Measurements from ENCODE around the gene PMEPA1. TPM values are rescaled to one million over a fixed set of nuclear protein-coding genes. Genes with fewer than 3 reads are reported as not detected.
A peak's percentile ranks its signal among the peaks of the same experiment; 100 is the strongest.

PMEPA1 gene
- total and polyA plus RNA-seq, 10 of the 15 experiments (the other 5 are each of a cell fraction or from before 2014, with no cell fraction given): 0.02 to 0.10 (median 0.04) TPM; not detected in 3

DNA sequence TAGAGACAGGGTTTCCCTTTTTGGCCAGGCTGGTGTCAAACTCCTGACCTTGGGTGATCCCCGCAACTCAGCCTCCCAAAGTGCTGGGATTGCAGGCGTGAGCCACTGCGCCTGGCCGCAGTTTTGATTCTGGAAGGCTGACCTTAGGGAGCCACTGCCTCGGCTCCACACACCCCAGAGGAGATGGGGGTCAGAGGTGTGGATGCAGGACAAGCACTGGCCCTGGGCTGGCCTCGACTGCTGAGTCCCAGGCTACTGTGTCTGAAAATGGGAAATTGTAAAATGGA lies 91.1 kb downstream of the PMEPA1 start (continued):
- TF ChIP-seq BHLHE40 (IDR thresholded peaks at IDR 0.05; ENCODE audit: borderline replicate concordance in 1 of 2, low read depth in 2 of 2, low read length in 1 of 2) (no peak), EP300 (IDR thresholded peaks at IDR 0.05; ENCODE audit: borderline replicate concordance in 1 of 2, control insufficient read depth in 1 of 2, low read depth in 2 of 2, low read length in 2 of 2) (no peak), TCF7 (IDR thresholded peaks at IDR 0.05; ENCODE audit: borderline replicate concordance) (no peak), FOXK2 (IDR thresholded peaks at IDR 0.05) (no peak)
- TF ChIP-seq, protein P1, sequence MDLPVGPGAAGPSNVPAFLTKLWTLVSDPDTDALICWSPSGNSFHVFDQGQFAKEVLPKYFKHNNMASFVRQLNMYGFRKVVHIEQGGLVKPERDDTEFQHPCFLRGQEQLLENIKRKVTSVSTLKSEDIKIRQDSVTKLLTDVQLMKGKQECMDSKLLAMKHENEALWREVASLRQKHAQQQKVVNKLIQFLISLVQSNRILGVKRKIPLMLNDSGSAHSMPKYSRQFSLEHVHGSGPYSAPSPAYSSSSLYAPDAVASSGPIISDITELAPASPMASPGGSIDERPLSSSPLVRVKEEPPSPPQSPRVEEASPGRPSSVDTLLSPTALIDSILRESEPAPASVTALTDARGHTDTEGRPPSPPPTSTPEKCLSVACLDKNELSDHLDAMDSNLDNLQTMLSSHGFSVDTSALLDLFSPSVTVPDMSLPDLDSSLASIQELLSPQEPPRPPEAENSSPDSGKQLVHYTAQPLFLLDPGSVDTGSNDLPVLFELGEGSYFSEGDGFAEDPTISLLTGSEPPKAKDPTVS (IDR thresholded peaks at IDR 0.05; ENCODE audit: low read depth, low read length): no peak

DNA sequence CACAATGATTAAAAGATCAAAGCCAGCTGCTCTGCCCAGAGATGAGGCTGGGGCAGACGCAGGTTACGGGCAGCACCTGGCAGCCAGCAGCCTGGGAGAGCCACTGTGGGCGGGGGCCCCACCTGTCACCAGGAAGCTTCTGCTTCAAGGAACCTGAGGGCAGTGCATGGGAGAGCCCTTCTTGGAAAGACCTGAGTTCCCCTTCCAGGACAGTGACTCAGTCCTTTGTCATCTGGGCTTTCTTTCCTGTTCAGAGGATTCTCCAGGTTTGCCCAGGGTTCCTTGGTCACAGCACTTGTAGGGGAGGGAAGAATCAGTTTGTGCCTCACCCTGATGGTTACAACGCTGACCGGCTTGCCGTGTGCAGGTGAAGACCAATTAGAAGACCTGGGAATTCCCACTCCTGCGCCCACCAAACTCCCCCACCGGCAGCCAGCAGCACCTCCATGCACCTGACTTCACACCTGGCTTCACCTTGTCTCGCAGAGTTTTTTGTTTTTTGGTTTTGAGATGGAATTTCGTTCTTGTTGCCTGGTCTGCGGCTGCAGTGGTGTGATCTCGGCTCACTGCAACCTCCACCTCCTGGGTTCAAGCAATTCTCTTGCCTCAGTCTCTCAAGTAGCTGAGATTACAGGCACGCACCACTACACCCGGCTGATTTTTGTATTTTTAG lies 91.6 kb downstream of the PMEPA1 start:
- ChIA-PET CTCF (interaction anchor here (0.6 to 5.9 kb wide), 11 partner anchors 12 to 220 kb away, joined by 3 to 32 read pairs (median 3); no protein-coding TSS in a partner anchor), POLR2A (interaction anchor here (1.2 to 2.5 kb wide), 4 partner anchors 62 to 228 kb away, joined by 3 to 8 read pairs (median 6); partner anchors contain the start of gene RBM38), RAD21 (ENCODE audit: unreplicated experiment) (interaction anchor here (0.9 to 2.8 kb wide), 3 partner anchors 12 to 469 kb away, joined by 3 to 9 read pairs (median 5); no protein-coding TSS in a partner anchor), SMC1A (ENCODE audit: uncharacterized antibody, unreplicated experiment) (interaction anchor here (0.7 to 1.3 kb wide), 5 partner anchors 10 to 507 kb away, joined by 3 read pairs; no protein-coding TSS in a partner anchor)
- Histone ChIP-seq H4K20me1 (ENCODE audit: control insufficient read depth, insufficient read depth) (no peaks in the 10 kb centered on the region), H3K4me2 (ENCODE audit: control insufficient read depth, insufficient read depth) (peak overlapping the region; percentile 71), H2AFZ (ENCODE audit: control insufficient read depth, low read depth, low read length) (no peak overlapping the region), H3K79me2 (ENCODE audit: control insufficient read depth, insufficient read depth, low read length) (no peaks in the 10 kb centered on the region), H3K27me3 (replicated peaks in 1 of 2; ENCODE audit: control insufficient read depth in 2 of 2, insufficient read depth in 2 of 2, low read length in 1 of 2) (peaks cover 0 to 2% of the 10 kb centered on the region in 2 experiments; a peak in 1 of 4 replicates), H3K4me3 (peak overlapping the region; percentile 59; the same call in 1 of the 2 replicates), H3K4me1 (ENCODE audit: control insufficient read depth, insufficient read depth, low read length) (peaks cover 42% of the 10 kb centered on the region), H3K27ac (ENCODE audit: control insufficient read depth, insufficient read depth) (peak overlapping the region; percentile 75), H3K9ac (ENCODE audit: control insufficient read depth, insufficient read depth, low read length) (peak overlapping the region; percentile 54), H3K36me3 (ENCODE audit: control insufficient read depth in 2 of 2, insufficient read depth in 2 of 2, low read length in 1 of 2) (no peaks in the 10 kb centered on the region; a peak in 1 of 4 replicates), H3K9me3 (replicated peaks; ENCODE audit: control insufficient read depth, insufficient read depth, low read length) (no peaks in the 10 kb centered on the region)
- 16% methylated on average over 14 of the region's 14 CpGs for WGBS (ENCODE audit: insufficient coverage, insufficient replicate concordance, low lambda C conversion rate, missing lambda C conversion rate)
- intact Hi-C loops (cut with micrococcal nuclease; ENCODE audit: unreplicated experiment): loop anchor here (5.0 kb wide), 1 partner anchor 221 kb away; no protein-coding TSS in a partner anchor
- TF ChIP-seq E2F4 (IDR thresholded peaks at IDR 0.05; ENCODE audit: low read depth, low read length): no peak
- peak; percentile 35 to 45; a peak in 1 of 4 replicates for TF ChIP-seq BHLHE40 (IDR thresholded peaks at IDR 0.05; ENCODE audit: borderline replicate concordance in 1 of 2, low read depth in 2 of 2, low read length in 1 of 2)
- 0 out of 2 replicates have a peak, but pooled peaks have one; percentile 8 for TF ChIP-seq DPF2 (IDR thresholded peaks at IDR 0.05)
- TF ChIP-seq RBBP5 (conservative IDR thresholded peaks at IDR 0.05): no peak
- TF ChIP-seq TCF12 (IDR thresholded peaks at IDR 0.05; ENCODE audit: low read depth, low read length): peak; percentile 17; the same call in 1 of the 2 replicates
- 0 out of 2 replicates have a peak, but pooled peaks have one; percentile 28 for TF ChIP-seq EED (IDR thresholded peaks at IDR 0.05; ENCODE audit: low read depth)
- TF ChIP-seq ZNF24 (IDR thresholded peaks at IDR 0.05): no peak
- no peak for TF ChIP-seq E2F8 (IDR thresholded peaks at IDR 0.05; ENCODE audit: low read depth, partially characterized antibody)
- TF ChIP-seq STAT1 (conservative IDR thresholded peaks at IDR 0.05): no peak
- no peak for ATAC-seq
- peak; percentile 35 for FAIRE-seq
- BruUV-seq (replicated peaks): no TSS peak
- no peak for DNase-seq (ENCODE audit: low read depth, low spot score)
- in situ Hi-C loops (cut with MboI): loop anchor here (10.0 kb wide), 2 partner anchors 777 to 837 kb away; no protein-coding TSS in a partner anchor
